Left lung (tissue), 10 donors: ENCODE measurements around the gene PRR18. TPM values are rescaled to one million over a fixed set of nuclear protein-coding genes. Genes with fewer than 3 reads are reported as not detected.
A peak's percentile ranks its signal among the peaks of the same experiment; 100 is the strongest.

ENCODE experiments used
- ATAC-seq: fragments of 200-7000 bp; cut with Tn5 transposase; one replicate; pipeline ENCODE4 v1.9.1; 2020; ENCODE audit warnings: moderate library complexity
- DNase-seq, 4 donors: peaks; one replicate each; pipeline ENCODE4 v3.0.0-alpha.2; 2013 to 2020
- H3K27ac ChIP-seq, 2 donors: fragments of 200-600 bp; sonication (generic) in 1 of 2; one replicate each; pipeline versions ENCODE4 v1.5.0 to v1.8.0; 2020 to 2021
- H3K27me3 ChIP-seq, 2 donors: fragments of 200-600 bp; sonication (generic) in 1 of 2; one replicate each; pipeline versions ENCODE4 v1.5.0 to v1.8.0; 2020 to 2021
- H3K36me3 ChIP-seq, 2 donors: fragments of 200-600 bp; sonication (generic) in 1 of 2; one replicate each; pipeline versions ENCODE4 v1.5.0 to v1.8.0; 2020 to 2021
- H3K4me1 ChIP-seq, 2 donors: fragments of 200-600 bp; one replicate each; pipeline ENCODE4 v1.8.0; 2021
- H3K4me3 ChIP-seq, 2 donors: fragments of 200-600 bp; sonication (generic) in 1 of 2; one replicate each; pipeline versions ENCODE4 v1.5.0 to v1.8.0; 2020 to 2021; ENCODE audit warnings: mild to moderate bottlenecking in 1 of 2
- H3K9me3 ChIP-seq, 2 donors: fragments of 200-600 bp; sonication (generic) in 1 of 2; one replicate each; pipeline versions ENCODE4 v1.5.0 to v1.8.0; 2020 to 2021
- intact Hi-C, 2 donors: fragments of 100-400 bp; cut with DNase I; formaldehyde crosslinking; loops; one replicate each; pipeline versions ENCODE4 v1.11.2 to v1.14.2; 2022
- polyA plus RNA-seq, 6 donors: library from polyadenylated mRNA; unstranded; fragments of 120-200 nt; gene quantifications; one replicate each; pipeline ENCODE4 v1.2.1, GENCODE V29; 2013; ENCODE audit not compliant: insufficient read length in 6 of 6
- total RNA-seq, 2 donors: library from RNA; stranded (reverse); fragmentation: NEBNext Ultra II Directional; extraction: Animal tissue kit (Norgen Biotek cat#: 25700); gene quantifications; one replicate each; pipeline ENCODE4 v1.2.1, GENCODE V29; 2021
- TF ChIP-seq, protein P1 (sequence below), 2 donors: fragments of 200-600 bp; sonication (generic) in 1 of 2; IDR thresholded peaks; one replicate each; pipeline versions ENCODE4 v1.5.0 to v1.8.0; 2021; ENCODE audit warnings: antibody characterized with exemption in 2 of 2
- donor health status: DM: no; HTN: yes; CAD: no.
- donor health status: DM: no; HTN: no; CAD: no.

PRR18 gene
- total and polyA plus RNA-seq, 8 donors = 0.09 to 0.94 (median 0.40) TPM

GRCh38 chr6:166257911-166258318 is 50.3 kb downstream of the PRR18 start:
- Histone ChIP-seq H3K9me3 (no peaks in the 10 kb centered on the region), H3K4me3 (no peak overlapping the region), H3K27me3 (peaks cover 19 to 55% of the 10 kb centered on the region in 2 donors), H3K27ac (peak overlapping the region in 1 of 2 donors; percentile 95), H3K36me3 (no peaks in the 10 kb centered on the region), H3K4me1 (peaks cover 0 to 60% of the 10 kb centered on the region in 2 donors)
- ATAC-seq (no peak), DNase-seq (no peak)
- TF ChIP-seq, protein P1, sequence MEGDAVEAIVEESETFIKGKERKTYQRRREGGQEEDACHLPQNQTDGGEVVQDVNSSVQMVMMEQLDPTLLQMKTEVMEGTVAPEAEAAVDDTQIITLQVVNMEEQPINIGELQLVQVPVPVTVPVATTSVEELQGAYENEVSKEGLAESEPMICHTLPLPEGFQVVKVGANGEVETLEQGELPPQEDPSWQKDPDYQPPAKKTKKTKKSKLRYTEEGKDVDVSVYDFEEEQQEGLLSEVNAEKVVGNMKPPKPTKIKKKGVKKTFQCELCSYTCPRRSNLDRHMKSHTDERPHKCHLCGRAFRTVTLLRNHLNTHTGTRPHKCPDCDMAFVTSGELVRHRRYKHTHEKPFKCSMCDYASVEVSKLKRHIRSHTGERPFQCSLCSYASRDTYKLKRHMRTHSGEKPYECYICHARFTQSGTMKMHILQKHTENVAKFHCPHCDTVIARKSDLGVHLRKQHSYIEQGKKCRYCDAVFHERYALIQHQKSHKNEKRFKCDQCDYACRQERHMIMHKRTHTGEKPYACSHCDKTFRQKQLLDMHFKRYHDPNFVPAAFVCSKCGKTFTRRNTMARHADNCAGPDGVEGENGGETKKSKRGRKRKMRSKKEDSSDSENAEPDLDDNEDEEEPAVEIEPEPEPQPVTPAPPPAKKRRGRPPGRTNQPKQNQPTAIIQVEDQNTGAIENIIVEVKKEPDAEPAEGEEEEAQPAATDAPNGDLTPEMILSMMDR (IDR thresholded peaks at IDR 0.05) = no peak
- intact Hi-C loops = no loop called here

Other genes with a start within 250 kb of the PRR18 start
- gene TBXT, start 140.5 kb downstream of the PRR18 start, total RNA-seq = not detected
- not detected for gene TBXT, start 140.5 kb downstream of the PRR18 start, polyA plus RNA-seq
- 10 to 100 TPM; 51.0 to 63.8 TPM for gene SFT2D1, start 34.2 kb upstream of the PRR18 start, total RNA-seq
- gene SFT2D1, start 34.2 kb upstream of the PRR18 start, polyA plus RNA-seq = 10 to 100 TPM; 49.5 to 61.7 (median 59.9) TPM
- 10 to 100 TPM; 51.4 to 56.7 TPM for gene MPC1, start 74.5 kb upstream of the PRR18 start, total RNA-seq
- gene MPC1, start 74.5 kb upstream of the PRR18 start, polyA plus RNA-seq = 10 to 100 TPM; 36.5 to 46.9 (median 40.1) TPM